IPS DF 6.9 (cell line): Measurements from ENCODE around the gene FMNL3.
"Not testable (repeated sequence)": the region's sequence is repeated elsewhere in the genome, so short reads cannot be mapped to it uniquely, and the experiment has no call there.

ENCODE experiments used
- DNase-seq: peaks from one replicate; pipeline ENCODE4 v3.0.0-alpha.2; 2013; ENCODE audit warnings: low read depth, low spot score
- H3K27ac ChIP-seq: one replicate; pipeline ENCODE4 v1.5.1; 2013; ENCODE audit warnings: low read length, control low read depth
- H3K27me3 ChIP-seq: 2 replicates; pipeline ENCODE4 v1.6.1; 2013; ENCODE audit warnings: mild to moderate bottlenecking, low read length; ENCODE audit not compliant: control insufficient read depth, insufficient read depth
- H3K36me3 ChIP-seq: 2 replicates; pipeline ENCODE4 v1.6.1; 2013; ENCODE audit warnings: low read length; ENCODE audit not compliant: control insufficient read depth, insufficient read depth
- H3K4me1 ChIP-seq: 2 replicates; pipeline ENCODE4 v1.6.1; 2013; ENCODE audit warnings: low read length; ENCODE audit not compliant: control insufficient read depth, insufficient read depth
- H3K4me3 ChIP-seq: 2 replicates; pipeline ENCODE4 v1.5.1; 2013; ENCODE audit warnings: mild to moderate bottlenecking, low read length
- H3K9me3 ChIP-seq: 2 replicates; pipeline ENCODE4 v1.6.1; 2013; ENCODE audit warnings: low read length, inconsistent platforms; ENCODE audit not compliant: control insufficient read depth, insufficient read depth
- WGBS: extraction: QIAGEN DNeasy Blood & Tissue Kit; methylation state at CpG from one replicate; pipeline ENCODE4 v1.1.7; 2013; ENCODE audit warnings: mixed read lengths, missing lambda C conversion rate; ENCODE audit not compliant: insufficient read length, insufficient coverage; 5-methylcytosine and 5-hydroxymethylcytosine counted together

The FMNL3 gene

GRCh38 chr12:49740277-49740676 lies 33.1 kb upstream of the FMNL3 start:
- not testable (repeated sequence) for H3K4me3 ChIP-seq, H3K9me3 ChIP-seq, H3K36me3 ChIP-seq, DNase-seq, H3K27me3 ChIP-seq, H3K27ac ChIP-seq, H3K4me1 ChIP-seq
- no CpG with 5 or more reads among the region's 12 CpGs for WGBS

GRCh38 chr12:49738721-49739120 lies 31.5 kb upstream of the FMNL3 start:
- not testable (repeated sequence) for H3K4me1 ChIP-seq, H3K27ac ChIP-seq, H3K27me3 ChIP-seq, H3K36me3 ChIP-seq, H3K4me3 ChIP-seq, H3K9me3 ChIP-seq, DNase-seq
- no CpG with 5 or more reads among the region's 5 CpGs for WGBS

- not testable (repeated sequence) for H3K36me3 ChIP-seq, H3K4me1 ChIP-seq, DNase-seq, H3K9me3 ChIP-seq, H3K4me3 ChIP-seq, H3K27ac ChIP-seq, H3K27me3 ChIP-seq
- WGBS = no CpG with 5 or more reads among the region's 7 CpGs
Measured at GRCh38 chr12:49734900-49735299, 27.7 kb upstream of the FMNL3 start.

GRCh38 chr12:49733219-49734017 lies 26.2 kb upstream of the FMNL3 start:
- Histone ChIP-seq H3K36me3 (no peaks in the 10 kb centered on the region), H3K27ac (no peak overlapping the region), H3K9me3 (no peaks in the 10 kb centered on the region), H3K4me1 (no peaks in the 10 kb centered on the region), H3K27me3 (no peaks in the 10 kb centered on the region), H3K4me3 (no peak overlapping the region)
- no peak for DNase-seq
- WGBS = no CpG with 5 or more reads among the region's 10 CpGs

- Histone ChIP-seq H3K27me3 (no peaks in the 10 kb centered on the region), H3K27ac (no peak overlapping the region)
- no CpG with 5 or more reads among the region's 3 CpGs for WGBS
Measured at GRCh38 chr12:49730568-49731101, 23.4 kb upstream of the FMNL3 start.

GRCh38 chr12:49730050-49730449 lies 22.8 kb upstream of the FMNL3 start:
- Histone ChIP-seq H3K4me3 (no peak overlapping the region), H3K36me3 (no peaks in the 10 kb centered on the region), H3K27ac (no peak overlapping the region), H3K9me3 (no peaks in the 10 kb centered on the region), H3K27me3 (no peaks in the 10 kb centered on the region), H3K4me1 (no peaks in the 10 kb centered on the region)
- no CpG with 5 or more reads among the region's 1 CpG for WGBS
- DNase-seq = no peak

More at GRCh38 chr12:49730568-49731101, 23.4 kb upstream of the FMNL3 start:
- Histone ChIP-seq H3K4me1 (no peaks in the 10 kb centered on the region), H3K9me3 (no peaks in the 10 kb centered on the region), H3K4me3 (no peak overlapping the region), H3K36me3 (no peaks in the 10 kb centered on the region)
- DNase-seq = no peak

GRCh38 chr12:49728446-49728845 lies 21.2 kb upstream of the FMNL3 start:
- no CpG with 5 or more reads among the region's 3 CpGs for WGBS
- DNase-seq = no peak
- Histone ChIP-seq H3K36me3 (no peaks in the 10 kb centered on the region), H3K27ac (no peak overlapping the region), H3K27me3 (no peaks in the 10 kb centered on the region), H3K9me3 (no peaks in the 10 kb centered on the region), H3K4me3 (no peak overlapping the region), H3K4me1 (no peaks in the 10 kb centered on the region)

GRCh38 chr12:49721355-49721754 lies 14.2 kb upstream of the FMNL3 start:
- no CpG with 5 or more reads among the region's 3 CpGs for WGBS
- not testable (repeated sequence) for H3K4me1 ChIP-seq, H3K36me3 ChIP-seq, DNase-seq, H3K27ac ChIP-seq, H3K27me3 ChIP-seq, H3K4me3 ChIP-seq, H3K9me3 ChIP-seq

GRCh38 chr12:49720214-49720613 lies 13.0 kb upstream of the FMNL3 start:
- no peak overlapping the region for H3K4me3 ChIP-seq
- H3K4me1 ChIP-seq = no peaks in the 10 kb centered on the region
- no peak for DNase-seq
- no peaks in the 10 kb centered on the region for H3K27me3 ChIP-seq
- no peaks in the 10 kb centered on the region for H3K36me3 ChIP-seq
- H3K27ac ChIP-seq = no peak overlapping the region
- no peaks in the 10 kb centered on the region for H3K9me3 ChIP-seq
- no CpG with 5 or more reads among the region's 1 CpG for WGBS

- not testable (repeated sequence) for H3K9me3 ChIP-seq, H3K4me1 ChIP-seq, H3K36me3 ChIP-seq, H3K4me3 ChIP-seq, DNase-seq, H3K27ac ChIP-seq, H3K27me3 ChIP-seq
- no CpG with 5 or more reads among the region's 3 CpGs for WGBS
Measured at GRCh38 chr12:49717800-49718199, 10.6 kb upstream of the FMNL3 start.

- whole genome bisulfite sequencing = no CpG with 5 or more reads among the region's 2 CpGs
- no peak for DNase-seq
- no peak overlapping the region for H3K4me3 ChIP-seq
- no peaks in the 10 kb centered on the region for H3K27me3 ChIP-seq
- no peak overlapping the region for H3K27ac ChIP-seq
- no peaks in the 10 kb centered on the region for H3K36me3 ChIP-seq
- H3K9me3 ChIP-seq = no peaks in the 10 kb centered on the region
- H3K4me1 ChIP-seq = no peaks in the 10 kb centered on the region
Measured at GRCh38 chr12:49716553-49716952, 9.3 kb upstream of the FMNL3 start.
